H9 (cell line): ENCODE measurements around the gene KIF4A. TPM values are rescaled to one million over a fixed set of nuclear protein-coding genes. Genes with fewer than 3 reads are reported as not detected.

Experiments used
- DNase-seq: peaks from one replicate; pipeline ENCODE4 v3.0.0-alpha.2; 2017
- H2AFZ ChIP-seq: one replicate; pipeline ENCODE4 v1.6.1; 2013; ENCODE audit warnings: mild to moderate bottlenecking, low read length, control low read depth, moderate library complexity
- H2AK5ac ChIP-seq: 2 replicates; pipeline ENCODE4 v1.6.1; 2013; ENCODE audit warnings: low read length, control low read depth, mixed read lengths; ENCODE audit not compliant: insufficient read length
- H2BK120ac ChIP-seq: one replicate; pipeline ENCODE4 v1.6.1; 2013; ENCODE audit warnings: low read depth, mild to moderate bottlenecking, low read length, control low read depth, inconsistent platforms; ENCODE audit not compliant: poor library complexity, severe bottlenecking
- H2BK12ac ChIP-seq: 2 replicates; pipeline ENCODE4 v1.6.1; 2013; ENCODE audit warnings: low read length, control low read depth, mixed read lengths, low read depth; ENCODE audit not compliant: insufficient read length
- H2BK15ac ChIP-seq: 2 replicates; pipeline ENCODE4 v1.6.1; 2013; ENCODE audit warnings: low read depth, low read length, control low read depth
- H2BK20ac ChIP-seq: one replicate; pipeline ENCODE4 v1.6.1; 2013; ENCODE audit warnings: low read depth, mild to moderate bottlenecking, low read length, control low read depth, inconsistent platforms; ENCODE audit not compliant: poor library complexity, severe bottlenecking
- H2BK5ac ChIP-seq: 2 replicates; pipeline ENCODE4 v1.6.1; 2013; ENCODE audit warnings: low read length, control low read depth, mixed read lengths; ENCODE audit not compliant: insufficient read length
- H3K14ac ChIP-seq: 2 replicates; pipeline ENCODE4 v1.6.1; 2013; ENCODE audit warnings: low read length, control low read depth; ENCODE audit not compliant: insufficient read depth
- H3K18ac ChIP-seq: 2 replicates; pipeline ENCODE4 v1.6.1; 2013; ENCODE audit warnings: low read depth, mild to moderate bottlenecking, mixed read lengths, low read length, control low read depth; ENCODE audit not compliant: insufficient read length
- H3K23ac ChIP-seq: 2 replicates; pipeline ENCODE4 v1.6.1; 2013; ENCODE audit warnings: low read length, control low read depth, mixed read lengths, low read depth; ENCODE audit not compliant: insufficient read length
- H3K23me2 ChIP-seq: 2 replicates; pipeline ENCODE4 v1.6.1; 2013; ENCODE audit warnings: low read depth, mild to moderate bottlenecking, mixed read lengths, low read length, control low read depth; ENCODE audit not compliant: insufficient read length, poor library complexity, severe bottlenecking
- H3K27ac ChIP-seq: 2 replicates; pipeline ENCODE4 v1.5.1; 2013; ENCODE audit warnings: low read length, control low read depth, mixed read lengths, low read depth; ENCODE audit not compliant: insufficient read length
- H3K27me3 ChIP-seq: 2 replicates; pipeline ENCODE4 v1.6.1; 2013; ENCODE audit warnings: low read length, control low read depth, inconsistent platforms; ENCODE audit not compliant: insufficient read depth
- H3K4ac ChIP-seq: 2 replicates; pipeline ENCODE4 v1.6.1; 2013; ENCODE audit warnings: low read depth, mild to moderate bottlenecking, control low read depth, inconsistent platforms, low read length, moderate library complexity
- H3K4me1 ChIP-seq: 2 replicates; pipeline ENCODE4 v1.6.1; 2013; ENCODE audit warnings: low read length, control low read depth, inconsistent platforms; ENCODE audit not compliant: insufficient read depth
- H3K4me2 ChIP-seq: 2 replicates; pipeline ENCODE4 v1.6.1; 2013; ENCODE audit warnings: low read length, control low read depth, mixed read lengths; ENCODE audit not compliant: insufficient read length, insufficient read depth
- H3K56ac ChIP-seq: 2 replicates; pipeline ENCODE4 v1.6.1; 2013; ENCODE audit warnings: low read depth, mild to moderate bottlenecking, mixed read lengths, low read length, control low read depth; ENCODE audit not compliant: insufficient read length
- H3K79me1 ChIP-seq: 2 replicates; pipeline ENCODE4 v1.6.1; 2013; ENCODE audit warnings: low read depth, mild to moderate bottlenecking, moderate library complexity, low read length, control low read depth, inconsistent platforms; ENCODE audit not compliant: insufficient read depth, poor library complexity, severe bottlenecking
- H3K79me2 ChIP-seq: 2 replicates; pipeline ENCODE4 v1.6.1; 2013; ENCODE audit warnings: low read length, control low read depth, inconsistent platforms; ENCODE audit not compliant: insufficient read depth
- H3K9ac ChIP-seq: 2 replicates; pipeline ENCODE4 v1.6.1; 2013; ENCODE audit warnings: low read length, control low read depth, mixed read lengths; ENCODE audit not compliant: insufficient read length; ENCODE audit errors: extremely low read depth
- H3K9me3 ChIP-seq: one replicate; pipeline ENCODE4 v1.6.1; 2013; ENCODE audit warnings: low read depth, low read length, inconsistent platforms; ENCODE audit not compliant: control insufficient read depth
- H3T11ph ChIP-seq: one replicate; pipeline ENCODE4 v1.6.1; 2013; ENCODE audit warnings: mild to moderate bottlenecking, low read length, control low read depth, inconsistent platforms
- H4K20me1 ChIP-seq: one replicate; pipeline ENCODE4 v1.6.1; 2013; ENCODE audit not compliant: control insufficient read depth, insufficient read length, insufficient read depth
- H4K5ac ChIP-seq: 2 replicates; pipeline ENCODE4 v1.6.1; 2013; ENCODE audit warnings: low read depth, mild to moderate bottlenecking, mixed read lengths, low read length, control low read depth; ENCODE audit not compliant: insufficient read length
- H4K8ac ChIP-seq: replicated peaks from 2 replicates; pipeline ENCODE4 v1.6.1; 2013; ENCODE audit warnings: low read length, control low read depth, mixed read lengths, low read depth; ENCODE audit not compliant: insufficient read length
- H4K91ac ChIP-seq: 2 replicates; pipeline ENCODE4 v1.6.1; 2013; ENCODE audit warnings: low read depth, mild to moderate bottlenecking, moderate library complexity, mixed read lengths, low read length, control low read depth; ENCODE audit not compliant: insufficient read length
- H3K27ac Mint-ChIP-seq, 3 experiments: 2 replicates in 2 of 3; 3 replicates in 1 of 3; pipeline ENCODE4 v1.8.0; 2020 to 2021; ENCODE audit warnings: mixed read lengths in 3 of 3, mild to moderate bottlenecking in 1 of 3, moderate library complexity in 1 of 3
- H3K27me3 Mint-ChIP-seq: 2 replicates; pipeline ENCODE4 v1.8.0; 2021; ENCODE audit warnings: low read depth, mild to moderate bottlenecking, moderate library complexity, mixed read lengths
- H3K36me3 Mint-ChIP-seq, 3 experiments: 2 replicates in 2 of 3; 3 replicates in 1 of 3; pipeline ENCODE4 v1.8.0; 2020 to 2021; ENCODE audit warnings: low read depth in 3 of 3, mixed read lengths in 3 of 3; ENCODE audit not compliant: insufficient read depth in 1 of 3
- H3K4me1 Mint-ChIP-seq, 2 experiments: 2 replicates each; pipeline ENCODE4 v1.8.0; 2020; ENCODE audit warnings: mixed read lengths in 2 of 2
- H3K4me3 Mint-ChIP-seq, 2 experiments: 2 replicates in 1 of 2; 3 replicates in 1 of 2; pipeline ENCODE4 v1.8.0; 2020 to 2021; ENCODE audit warnings: mild to moderate bottlenecking in 2 of 2, mixed read lengths in 2 of 2, moderate library complexity in 1 of 2
- H3K9me3 Mint-ChIP-seq, 2 experiments: 2 replicates in 1 of 2; 3 replicates in 1 of 2; pipeline ENCODE4 v1.8.0; 2020; ENCODE audit warnings: mild to moderate bottlenecking in 2 of 2, mixed read lengths in 2 of 2, moderate library complexity in 1 of 2
- CTCF ChIP-seq: fragments of 200-600 bp; sonication (generic); conservative IDR thresholded peaks from 3 replicates; pipeline ENCODE4 v1.8.0; 2021; ENCODE audit warnings: antibody characterized with exemption, mild to moderate bottlenecking
- total RNA-seq: library from RNA; stranded (reverse); gene quantifications from 2 replicates; pipeline ENCODE4 v1.2.1, GENCODE V29; 2021

The KIF4A gene
- total RNA-seq, 1 experiment from 2014 or later, result 41.8 TPM

- Histone ChIP-seq H3K27me3 (no peaks in the 10 kb centered on the region), H3K9ac (no peak overlapping the region), H4K8ac (no peak overlapping the region), H3K18ac (no peak overlapping the region), H4K91ac (no peak overlapping the region), H3K79me2 (peaks cover 8% of the 10 kb centered on the region; the same call in 1 of the 2 replicates), H3K4me1 (no peaks in the 10 kb centered on the region), H4K5ac (no peak overlapping the region), H4K20me1 (no peaks in the 10 kb centered on the region), H3K14ac (no peak overlapping the region), H3K4me2 (no peak overlapping the region), H2BK15ac (no peak overlapping the region), H3K23me2 (no peaks in the 10 kb centered on the region), H3K79me1 (no peaks in the 10 kb centered on the region), H2BK12ac (no peak overlapping the region), H2BK5ac (no peak overlapping the region), H3K56ac (no peak overlapping the region), H3K4ac (no peak overlapping the region), H2AK5ac (no peak overlapping the region), H2BK120ac (no peak overlapping the region), H2BK20ac (no peak overlapping the region), H3T11ph (no peak overlapping the region), H3K9me3 (peaks cover 6% of the 10 kb centered on the region), H3K27ac (no peak overlapping the region), H2AFZ (no peak overlapping the region), H3K23ac (no peak overlapping the region)
- H3K4me3 Mint-ChIP-seq, result no peak overlapping the region
- H3K27ac Mint-ChIP-seq, result no peak overlapping the region
- peaks cover 45 to 53% of the 10 kb centered on the region in 2 experiments for H3K9me3 Mint-ChIP-seq
- TF ChIP-seq CTCF, result no peak
- H3K4me1 Mint-ChIP-seq, result peaks cover 8 to 14% of the 10 kb centered on the region in 2 experiments
- DNase-seq, result no peak
- no peaks in the 10 kb centered on the region for H3K27me3 Mint-ChIP-seq
- H3K36me3 Mint-ChIP-seq, result peaks cover 10 to 43% (median 39%) of the 10 kb centered on the region in 3 experiments; a peak in 6 of 7 replicates
These were observed 177.1 kb downstream of the KIF4A start for GRCh38 chrX:70466968-70467367.
